MCF 10A (cell line): Measurements from ENCODE around the gene RGPD8. TPM values are rescaled to one million over a fixed set of nuclear protein-coding genes. Genes with fewer than 3 reads are reported as not detected.
"Not testable (repeated sequence)": the region's sequence is repeated elsewhere in the genome, so short reads cannot be mapped to it uniquely, and the experiment has no call there.

Experiments
- BruUV-seq: library from RNA; stranded (reverse); fragments of 400-500 nt; replicated peaks from 2 replicates; lab custom pipeline; 2021; lab: Mats Ljungman, UMichigan
- CTCF ChIA-PET: fragments of 300-600 bp; sonication (Branson Sonifier 250); formaldehyde crosslinking; extraction: SDS; loops from one replicate; lab custom pipeline; 2021; ENCODE audit warnings: antibody characterized with exemption, inconsistent platforms; lab: Yijun Ruan, JAX
- POLR2A ChIA-PET: fragments of 300-600, 350-650 bp; sonication (Branson Sonifier 250); formaldehyde crosslinking; extraction: SDS; loops from one replicate; lab custom pipeline; 2020; ENCODE audit warnings: antibody characterized with exemption, inconsistent platforms; lab: Yijun Ruan, JAX
- DNase-seq: peaks from one replicate; pipeline ENCODE4 v3.0.0-alpha.2; 2018; ENCODE audit not compliant: unreplicated experiment
- H3K27ac Mint-ChIP-seq: one replicate; pipeline ENCODE4 v1.8.0; 2022; ENCODE audit warnings: mild to moderate bottlenecking, low read depth, mixed read lengths; ENCODE audit not compliant: unreplicated experiment
- H3K27me3 Mint-ChIP-seq: one replicate; pipeline ENCODE4 v1.8.0; 2022; ENCODE audit warnings: mixed read lengths; ENCODE audit not compliant: insufficient read depth, unreplicated experiment
- H3K36me3 Mint-ChIP-seq: one replicate; pipeline ENCODE4 v1.8.0; 2022; ENCODE audit warnings: mild to moderate bottlenecking, moderate library complexity, mixed read lengths; ENCODE audit not compliant: insufficient read depth, unreplicated experiment
- H3K4me1 Mint-ChIP-seq: one replicate; pipeline ENCODE4 v1.8.0; 2022; ENCODE audit warnings: mixed read lengths; ENCODE audit not compliant: insufficient read depth, unreplicated experiment
- H3K4me3 Mint-ChIP-seq: one replicate; pipeline ENCODE4 v1.8.0; 2022; ENCODE audit warnings: mild to moderate bottlenecking, moderate library complexity, mixed read lengths; ENCODE audit not compliant: unreplicated experiment
- H3K9me3 Mint-ChIP-seq: one replicate; pipeline ENCODE4 v1.8.0; 2022; ENCODE audit warnings: mixed read lengths; ENCODE audit not compliant: unreplicated experiment
- intact Hi-C: fragments of 100-400 bp; cut with micrococcal nuclease; formaldehyde crosslinking; loops from 2 replicates; pipeline ENCODE4 v1.14.1; 2022
- total RNA-seq: library from RNA; stranded (reverse); gene quantifications from 2 replicates; pipeline ENCODE4 v1.2.3, GENCODE V29; 2022
- TF ChIP-seq, protein P1 (sequence below): fragments of 200-600 bp; IDR thresholded peaks from one replicate; pipeline ENCODE4 v1.8.0; 2022; ENCODE audit warnings: antibody characterized with exemption, mild to moderate bottlenecking; ENCODE audit not compliant: unreplicated experiment

The RGPD8 gene
- total RNA-seq, 1 experiment from 2014 or later: 13.9 TPM

DNA sequence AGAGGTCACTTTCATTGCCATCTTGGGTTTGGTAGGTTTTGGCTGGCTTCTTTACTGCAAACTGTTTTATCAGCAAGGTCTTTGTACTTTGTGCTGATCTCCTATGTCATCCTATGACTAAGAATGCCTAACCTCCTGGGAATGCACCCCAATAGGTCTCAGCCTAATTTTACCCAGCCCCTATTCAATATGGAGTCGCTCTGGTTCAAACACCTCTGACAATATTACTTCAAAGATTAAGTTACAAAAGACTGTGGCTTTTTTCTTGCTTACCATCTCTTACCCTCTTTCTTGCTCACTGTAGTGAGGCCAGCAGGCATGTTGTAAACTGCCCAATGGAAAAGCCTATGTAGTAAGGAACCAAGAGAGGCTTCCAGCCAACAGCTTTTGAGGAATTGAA is 17.9 kb upstream of the RGPD8 start:
- no peaks in the 10 kb centered on the region for H3K27me3 Mint-ChIP-seq
- H3K36me3 Mint-ChIP-seq: no peaks in the 10 kb centered on the region
- H3K4me1 Mint-ChIP-seq: no peaks in the 10 kb centered on the region
- CTCF ChIA-PET: interaction anchor here (0.7 kb wide), 1 partner anchor 508 kb away, joined by 3 read pairs; no protein-coding TSS in a partner anchor
- no peak overlapping the region for H3K4me3 Mint-ChIP-seq
- POLR2A ChIA-PET: no interaction called here
- intact Hi-C loops: no loop called here
- BruUV-seq: no TSS peak
- no peak for DNase-seq
- TF ChIP-seq, protein P1, sequence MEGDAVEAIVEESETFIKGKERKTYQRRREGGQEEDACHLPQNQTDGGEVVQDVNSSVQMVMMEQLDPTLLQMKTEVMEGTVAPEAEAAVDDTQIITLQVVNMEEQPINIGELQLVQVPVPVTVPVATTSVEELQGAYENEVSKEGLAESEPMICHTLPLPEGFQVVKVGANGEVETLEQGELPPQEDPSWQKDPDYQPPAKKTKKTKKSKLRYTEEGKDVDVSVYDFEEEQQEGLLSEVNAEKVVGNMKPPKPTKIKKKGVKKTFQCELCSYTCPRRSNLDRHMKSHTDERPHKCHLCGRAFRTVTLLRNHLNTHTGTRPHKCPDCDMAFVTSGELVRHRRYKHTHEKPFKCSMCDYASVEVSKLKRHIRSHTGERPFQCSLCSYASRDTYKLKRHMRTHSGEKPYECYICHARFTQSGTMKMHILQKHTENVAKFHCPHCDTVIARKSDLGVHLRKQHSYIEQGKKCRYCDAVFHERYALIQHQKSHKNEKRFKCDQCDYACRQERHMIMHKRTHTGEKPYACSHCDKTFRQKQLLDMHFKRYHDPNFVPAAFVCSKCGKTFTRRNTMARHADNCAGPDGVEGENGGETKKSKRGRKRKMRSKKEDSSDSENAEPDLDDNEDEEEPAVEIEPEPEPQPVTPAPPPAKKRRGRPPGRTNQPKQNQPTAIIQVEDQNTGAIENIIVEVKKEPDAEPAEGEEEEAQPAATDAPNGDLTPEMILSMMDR: no peak
- H3K27ac Mint-ChIP-seq: no peak overlapping the region
- H3K9me3 Mint-ChIP-seq: peaks cover 10% of the 10 kb centered on the region

DNA sequence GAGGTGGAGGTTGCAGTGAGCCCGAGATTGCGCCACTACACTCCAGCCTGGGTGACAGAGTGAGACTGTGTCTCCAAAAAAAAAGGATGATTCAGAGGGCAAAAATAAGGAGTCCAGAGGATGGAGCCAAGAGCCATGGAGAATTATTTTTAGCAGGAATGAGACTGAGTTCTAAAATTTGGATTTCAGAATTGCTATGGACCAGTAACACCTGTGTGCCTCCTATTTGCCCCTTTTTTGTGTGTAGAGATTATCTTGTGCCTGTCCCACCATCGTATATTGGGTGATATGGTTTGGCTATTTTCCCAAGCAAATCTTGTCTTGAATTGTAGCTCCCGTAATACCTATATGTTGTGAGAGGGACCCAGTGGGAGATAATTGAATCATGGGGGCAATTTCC is 16.4 kb upstream of the RGPD8 start:
- Mint-ChIP-seq H3K4me1 (no peaks in the 10 kb centered on the region), H3K27ac (no peak overlapping the region), H3K9me3 (peaks cover 10% of the 10 kb centered on the region), H3K27me3 (no peaks in the 10 kb centered on the region), H3K36me3 (no peaks in the 10 kb centered on the region), H3K4me3 (no peak overlapping the region)
- no TSS peak for BruUV-seq
- POLR2A ChIA-PET: no interaction called here
- TF ChIP-seq, protein P1: no peak
- no peak for DNase-seq
- CTCF ChIA-PET: no interaction called here
- intact Hi-C loops: no loop called here

DNA sequence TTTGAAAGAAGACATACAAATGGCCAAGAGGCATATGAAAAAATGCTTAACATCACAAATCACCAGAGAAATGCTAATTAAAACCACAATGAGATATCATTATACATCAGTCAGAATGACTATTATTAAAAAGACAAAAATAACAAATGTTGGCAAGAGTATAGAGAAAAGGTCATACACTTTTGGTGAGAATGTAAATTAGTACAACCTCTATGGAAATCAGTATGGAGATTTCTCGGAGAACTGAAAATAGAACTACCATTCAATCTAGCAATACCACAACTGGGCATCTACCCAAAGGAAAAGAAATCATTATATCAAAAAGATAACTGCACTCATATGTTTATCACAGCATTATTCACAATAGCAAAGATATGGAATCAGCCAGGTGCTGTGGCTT is 10.8 kb upstream of the RGPD8 start:
- H3K27ac Mint-ChIP-seq, H3K4me3 Mint-ChIP-seq, intact Hi-C loops, BruUV-seq, H3K4me1 Mint-ChIP-seq, DNase-seq, POLR2A ChIA-PET, CTCF ChIA-PET, H3K9me3 Mint-ChIP-seq, H3K36me3 Mint-ChIP-seq: not testable (repeated sequence)
- peaks cover 38% of the 10 kb centered on the region for H3K27me3 Mint-ChIP-seq

DNA sequence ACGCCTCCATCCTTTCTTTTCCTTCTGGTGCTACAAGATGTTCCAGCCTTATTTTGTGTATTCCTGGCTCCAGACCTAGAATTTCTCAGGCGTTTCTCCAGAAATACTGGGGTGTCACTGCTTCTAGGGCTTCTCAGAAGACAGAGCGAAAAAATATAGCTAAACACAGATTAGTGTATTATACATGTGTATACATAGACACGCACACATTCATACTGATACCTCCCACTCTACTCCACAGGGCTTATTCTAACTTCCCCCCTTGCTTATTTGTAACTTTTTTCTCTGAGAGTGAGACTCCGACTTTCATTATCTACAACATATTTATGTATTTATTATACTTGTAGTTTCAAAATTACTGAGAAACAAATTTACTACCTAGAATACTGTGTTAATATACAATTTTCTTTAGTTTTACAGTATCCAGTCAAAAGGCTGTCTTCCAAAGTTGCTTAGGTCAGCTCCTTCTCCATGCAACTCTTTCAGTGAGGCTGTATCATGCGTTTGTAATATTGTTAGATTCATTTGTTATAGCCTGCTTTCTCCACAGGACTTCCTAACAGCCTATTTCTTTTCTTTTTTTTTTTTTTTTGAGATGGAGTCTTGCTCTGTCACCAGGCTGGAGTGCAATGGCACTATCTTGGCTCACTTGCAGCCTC is 5.3 kb upstream of the RGPD8 start:
- H3K27ac Mint-ChIP-seq, H3K36me3 Mint-ChIP-seq, H3K4me1 Mint-ChIP-seq, H3K4me3 Mint-ChIP-seq, POLR2A ChIA-PET, DNase-seq, H3K9me3 Mint-ChIP-seq, intact Hi-C loops, BruUV-seq: not testable (repeated sequence)
- H3K27me3 Mint-ChIP-seq: peaks cover 48% of the 10 kb centered on the region
- CTCF ChIA-PET: interaction anchor here (0.6 kb wide), 1 partner anchor 81 kb away, joined by 3 read pairs; no protein-coding TSS in a partner anchor

DNA sequence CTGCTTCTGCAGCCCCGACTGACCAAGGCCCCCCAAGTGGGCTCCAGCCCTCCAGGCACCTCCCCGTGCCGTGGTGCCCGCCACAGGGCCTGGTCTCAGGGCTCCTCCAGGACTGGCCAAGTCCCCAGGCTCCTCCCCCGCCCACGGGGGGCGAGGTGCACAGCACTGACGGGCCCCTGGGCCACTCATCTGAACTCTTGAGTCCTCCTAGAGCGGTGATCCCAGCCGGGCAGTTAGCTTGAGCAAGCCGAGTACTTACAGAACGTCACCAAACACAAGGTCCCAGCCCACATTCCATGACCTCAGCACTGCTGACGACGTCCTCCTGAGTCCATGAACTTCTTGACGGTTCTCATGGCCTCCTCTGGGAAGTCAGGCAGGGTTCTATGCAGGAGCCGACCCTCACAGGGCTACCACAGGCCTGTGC is 4.0 kb upstream of the RGPD8 start:
- DNase-seq, H3K4me3 Mint-ChIP-seq, H3K9me3 Mint-ChIP-seq, POLR2A ChIA-PET, intact Hi-C loops, H3K4me1 Mint-ChIP-seq, BruUV-seq, H3K36me3 Mint-ChIP-seq, H3K27ac Mint-ChIP-seq: not testable (repeated sequence)
- CTCF ChIA-PET: interaction anchor here (0.6 kb wide), 1 partner anchor 318 kb away, joined by 4 read pairs; no protein-coding TSS in a partner anchor
- peaks cover 42% of the 10 kb centered on the region for H3K27me3 Mint-ChIP-seq

DNA sequence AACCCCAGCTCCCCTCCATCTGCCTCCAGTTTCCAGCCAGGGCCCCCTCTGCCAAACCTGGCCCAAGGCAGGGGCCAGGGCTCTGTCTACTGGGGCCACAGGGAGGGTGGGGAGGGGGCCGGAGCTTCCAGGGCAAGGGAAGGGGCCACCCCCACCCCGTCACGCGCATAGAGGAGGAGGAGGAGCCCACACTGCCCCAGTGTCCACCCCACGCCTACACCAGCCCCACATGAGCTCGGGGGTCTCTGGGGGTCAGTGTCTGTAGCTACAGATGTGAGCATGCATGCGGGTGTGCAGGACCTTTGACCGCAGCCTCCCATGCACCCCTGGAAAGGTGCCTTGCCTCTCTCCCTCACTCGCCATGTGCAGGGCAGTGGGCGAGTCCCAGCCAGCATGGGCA is 3.5 kb upstream of the RGPD8 start:
- H3K4me1 Mint-ChIP-seq, H3K27ac Mint-ChIP-seq, H3K4me3 Mint-ChIP-seq, POLR2A ChIA-PET, intact Hi-C loops, H3K36me3 Mint-ChIP-seq, DNase-seq, CTCF ChIA-PET, BruUV-seq, H3K9me3 Mint-ChIP-seq: not testable (repeated sequence)
- peaks cover 38% of the 10 kb centered on the region for H3K27me3 Mint-ChIP-seq

DNA sequence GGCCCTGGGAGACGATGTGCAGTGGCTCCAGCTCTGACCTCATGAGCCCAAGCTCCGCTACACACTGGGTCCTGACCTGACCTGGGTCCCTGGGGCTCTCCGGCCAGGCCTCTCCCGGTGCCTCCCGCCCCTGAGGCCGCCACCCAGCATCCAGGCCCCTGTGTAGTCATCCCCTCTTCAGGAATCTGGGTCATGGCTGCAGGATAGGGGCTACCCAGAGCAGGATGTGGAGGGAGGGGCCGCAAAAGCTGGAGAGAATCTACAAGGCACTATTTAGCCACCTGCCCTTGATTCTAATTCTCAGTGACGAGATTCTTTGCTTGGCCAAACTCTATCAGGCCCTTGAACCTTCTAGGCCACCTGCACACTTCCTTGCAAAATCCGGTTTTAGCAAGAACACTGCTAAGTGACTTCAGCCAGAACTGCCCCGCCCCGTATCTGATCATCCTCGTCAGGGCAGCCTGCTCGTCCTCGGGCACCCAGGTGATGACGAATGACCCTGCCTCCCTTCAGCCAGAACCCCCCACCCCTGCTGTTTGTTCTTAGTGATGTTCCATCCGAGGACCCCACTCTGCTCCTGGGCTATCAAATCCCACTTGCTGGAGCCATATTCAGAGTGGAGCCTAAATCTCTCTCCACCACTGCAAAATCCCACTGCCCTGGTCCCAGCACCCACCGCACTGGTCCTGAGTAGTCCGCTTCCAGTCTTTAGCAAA is 2.4 kb upstream of the RGPD8 start:
- intact Hi-C loops, H3K27ac Mint-ChIP-seq, H3K36me3 Mint-ChIP-seq, POLR2A ChIA-PET, H3K4me1 Mint-ChIP-seq, H3K4me3 Mint-ChIP-seq, H3K9me3 Mint-ChIP-seq, BruUV-seq, DNase-seq: not testable (repeated sequence)
- CTCF ChIA-PET: interaction anchor here (0.6 kb wide), 1 partner anchor 26 kb away, joined by 3 read pairs; no protein-coding TSS in a partner anchor
- H3K27me3 Mint-ChIP-seq: peaks cover 32% of the 10 kb centered on the region
